Activated T-cell treated with anti-CD3 and anti-CD28 coated beads, Interleukin-2, amount 50 U/mL, for 4 hours (primary cell): ENCODE measurements around the gene CEP295NL. TPM values are rescaled to one million over a fixed set of nuclear protein-coding genes. Genes with fewer than 3 reads are reported as not detected.
"Not testable (repeated sequence)": the region's sequence is repeated elsewhere in the genome, so short reads cannot be mapped to it uniquely, and the experiment has no call there.

Experiments used
- ATAC-seq, 2 donors: fragments of 200-7000 bp; cut with Tn5 transposase; one replicate each; pipeline ENCODE4 v1.10.0; 2021
- DNase-seq: peaks from one replicate; pipeline ENCODE4 v3.0.0-alpha.2; 2020
- H3K27me3 Mint-ChIP-seq: one replicate; pipeline ENCODE4 v1.8.0; 2021; ENCODE audit warnings: low read depth, mixed read lengths
- H3K36me3 Mint-ChIP-seq: one replicate; pipeline ENCODE4 v1.8.0; 2022; ENCODE audit warnings: mixed read lengths; ENCODE audit not compliant: insufficient read depth
- H3K4me1 Mint-ChIP-seq: one replicate; pipeline ENCODE4 v1.8.0; 2021; ENCODE audit warnings: low read depth, mixed read lengths
- H3K4me3 Mint-ChIP-seq: one replicate; pipeline ENCODE4 v1.8.0; 2021; ENCODE audit warnings: mild to moderate bottlenecking, moderate library complexity, mixed read lengths
- H3K9me3 Mint-ChIP-seq: one replicate; pipeline ENCODE4 v1.8.0; 2021; ENCODE audit warnings: mixed read lengths
- total RNA-seq, 3 donors: library from RNA; stranded (reverse); gene quantifications; one replicate each; pipeline ENCODE4 v1.2.1, GENCODE V29; 2021

The CEP295NL gene
- total RNA-seq, 3 donors from 2014 or later = not detected

DNA sequence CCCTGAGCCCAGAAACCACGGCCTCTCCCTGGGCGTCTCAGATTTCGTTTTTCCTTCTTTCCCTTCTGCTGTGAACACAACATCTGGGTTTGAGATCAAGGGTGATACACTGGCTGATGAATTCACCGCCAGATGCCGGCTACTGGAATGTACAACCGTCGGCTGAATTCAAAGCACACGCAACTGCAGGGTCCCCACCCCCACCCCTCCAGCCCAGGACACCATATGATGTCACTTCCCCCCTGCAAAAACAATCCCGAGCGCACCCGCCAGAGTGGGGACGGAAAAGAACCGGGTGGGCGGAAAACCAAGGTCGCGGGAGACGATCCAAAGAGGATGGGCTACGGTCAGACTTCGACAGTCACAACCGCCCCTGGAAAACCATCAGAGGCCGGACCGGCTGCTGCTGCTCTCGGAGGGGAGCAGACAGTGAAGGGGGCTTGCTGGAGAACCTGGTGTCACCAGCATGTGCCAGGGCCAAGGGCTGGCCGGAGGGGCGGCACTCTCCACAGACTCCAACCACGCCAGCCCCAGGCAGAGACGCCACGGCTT, 23.3 kb downstream of the CEP295NL start:
- no peaks in the 10 kb centered on the region for H3K9me3 Mint-ChIP-seq
- H3K4me1 Mint-ChIP-seq = peaks cover 19% of the 10 kb centered on the region
- peaks cover 9% of the 10 kb centered on the region for H3K27me3 Mint-ChIP-seq
- DNase-seq (no peak), ATAC-seq (peak; percentile 33 to 57)
- no peaks in the 10 kb centered on the region for H3K36me3 Mint-ChIP-seq
- peak overlapping the region; percentile 67 for H3K4me3 Mint-ChIP-seq

DNA sequence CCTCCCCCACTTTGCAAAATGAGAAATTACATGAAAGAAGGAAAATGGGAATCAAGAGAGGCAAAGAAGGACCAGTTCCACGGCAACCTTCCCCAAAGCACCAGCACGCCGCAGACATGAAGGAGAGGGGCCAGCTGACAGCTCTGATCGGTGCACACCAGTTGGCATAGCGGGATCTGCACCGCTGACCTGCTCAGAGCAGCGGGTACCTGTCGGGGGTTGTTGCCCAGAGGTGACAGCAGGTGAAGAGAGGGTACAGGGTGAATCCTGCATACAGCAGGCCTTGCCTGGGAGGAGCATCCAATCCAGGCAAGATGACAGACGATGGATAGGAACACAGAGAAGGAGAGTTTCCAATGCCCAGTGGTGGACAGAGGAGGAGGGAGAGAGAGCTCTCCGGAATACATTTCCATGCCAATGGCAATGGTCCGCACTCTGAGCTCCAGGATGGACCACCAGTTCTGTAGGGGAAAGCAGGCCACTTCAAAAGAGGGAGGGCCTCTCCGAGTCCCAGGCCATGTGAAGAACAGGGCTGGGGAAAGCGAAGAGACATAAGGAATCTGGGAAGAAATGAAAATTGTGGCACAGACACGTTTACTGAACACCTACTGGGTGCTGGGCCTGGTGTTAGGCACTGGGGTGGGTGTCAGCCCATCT, 24.0 kb downstream of the CEP295NL start:
- Mint-ChIP-seq H3K4me3 (peak overlapping the region; percentile 67), H3K36me3 (no peaks in the 10 kb centered on the region), H3K9me3 (no peaks in the 10 kb centered on the region), H3K27me3 (peaks cover 9% of the 10 kb centered on the region), H3K4me1 (peaks cover 19% of the 10 kb centered on the region)
- DNase-seq (no peak), ATAC-seq (no peak)

DNA sequence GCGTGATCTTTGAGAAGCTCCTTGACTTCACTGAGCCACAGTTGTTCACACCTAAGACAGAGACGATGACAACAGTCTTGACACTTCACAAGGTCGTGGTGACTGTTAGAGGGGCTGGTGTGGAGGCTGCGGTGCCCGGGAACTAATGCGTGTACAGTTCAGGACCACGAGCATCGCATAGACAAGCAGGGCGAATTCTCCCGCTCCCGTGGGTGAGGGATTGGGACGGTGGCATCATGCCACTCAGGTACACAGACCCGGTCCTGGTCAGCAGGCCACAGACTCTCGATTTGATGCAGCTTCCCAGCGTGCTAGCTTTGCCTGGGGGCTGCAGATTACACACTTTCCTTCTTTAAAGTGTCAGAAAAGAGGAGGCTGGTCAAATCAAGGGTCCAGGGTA, 24.7 kb downstream of the CEP295NL start:
- Mint-ChIP-seq H3K4me3 (no peak overlapping the region), H3K4me1 (peaks cover 19% of the 10 kb centered on the region), H3K36me3 (no peaks in the 10 kb centered on the region), H3K9me3 (no peaks in the 10 kb centered on the region), H3K27me3 (peaks cover 8% of the 10 kb centered on the region)
- ATAC-seq = no peak
- no peak for DNase-seq

DNA sequence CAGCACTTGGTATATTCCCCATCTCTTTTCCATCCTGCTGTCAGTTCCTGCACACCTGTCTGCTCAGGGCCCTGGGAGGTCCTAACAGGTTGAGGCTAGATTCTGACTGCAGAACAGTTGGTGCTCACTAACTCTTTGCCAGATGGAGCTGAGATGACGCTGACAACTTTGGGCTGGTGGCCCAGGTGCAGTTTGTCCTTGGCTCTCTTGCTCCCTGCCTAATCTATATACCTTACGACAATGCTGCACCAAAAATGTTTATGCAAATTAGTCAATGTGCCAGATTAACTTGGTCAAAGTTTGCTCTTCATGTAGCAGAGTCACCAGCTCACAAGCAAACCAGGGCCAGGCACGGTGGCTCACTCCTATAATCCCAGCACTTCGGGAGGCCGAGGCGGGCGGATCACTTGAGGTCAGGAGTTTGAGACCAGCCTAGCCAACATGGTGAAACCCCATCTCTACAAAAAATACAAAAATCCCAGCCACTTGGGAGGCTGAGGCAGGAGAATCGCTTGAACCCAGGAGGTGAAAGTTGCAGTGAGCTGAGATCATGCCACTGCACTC, 26.0 kb downstream of the CEP295NL start:
- not testable (repeated sequence) for H3K9me3 Mint-ChIP-seq, ATAC-seq, DNase-seq, H3K36me3 Mint-ChIP-seq, H3K27me3 Mint-ChIP-seq, H3K4me3 Mint-ChIP-seq
- H3K4me1 Mint-ChIP-seq = peaks cover 14% of the 10 kb centered on the region

DNA sequence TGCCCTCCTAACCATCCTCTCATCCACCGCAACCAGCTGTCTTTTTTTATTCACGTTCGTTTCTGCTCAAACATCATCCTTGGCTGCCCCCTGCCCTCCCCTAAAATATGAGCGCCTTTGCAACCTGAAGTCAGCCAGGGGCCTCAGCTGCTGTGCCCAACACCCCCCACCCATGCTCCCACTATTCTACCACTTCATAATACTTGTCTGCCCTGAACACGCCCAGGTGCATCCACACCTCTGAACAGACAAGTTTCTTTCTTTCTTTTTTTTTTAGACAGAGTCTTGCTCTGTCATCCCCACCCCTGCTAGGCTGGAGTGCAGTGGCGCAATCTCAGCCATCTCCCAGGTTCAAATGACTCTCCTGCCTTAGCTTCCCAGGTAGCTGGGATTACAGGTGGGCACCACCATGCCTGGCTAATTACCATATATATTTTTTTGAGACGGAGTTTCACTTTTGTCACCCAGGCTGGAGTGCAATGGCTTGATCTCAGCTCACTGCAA, 26.9 kb downstream of the CEP295NL start:
- no peak overlapping the region for H3K4me3 Mint-ChIP-seq
- peaks cover 6% of the 10 kb centered on the region for H3K27me3 Mint-ChIP-seq
- ATAC-seq (no peak), DNase-seq (no peak)
- H3K9me3 Mint-ChIP-seq = no peaks in the 10 kb centered on the region
- H3K4me1 Mint-ChIP-seq = peaks cover 14% of the 10 kb centered on the region
- no peaks in the 10 kb centered on the region for H3K36me3 Mint-ChIP-seq

DNA sequence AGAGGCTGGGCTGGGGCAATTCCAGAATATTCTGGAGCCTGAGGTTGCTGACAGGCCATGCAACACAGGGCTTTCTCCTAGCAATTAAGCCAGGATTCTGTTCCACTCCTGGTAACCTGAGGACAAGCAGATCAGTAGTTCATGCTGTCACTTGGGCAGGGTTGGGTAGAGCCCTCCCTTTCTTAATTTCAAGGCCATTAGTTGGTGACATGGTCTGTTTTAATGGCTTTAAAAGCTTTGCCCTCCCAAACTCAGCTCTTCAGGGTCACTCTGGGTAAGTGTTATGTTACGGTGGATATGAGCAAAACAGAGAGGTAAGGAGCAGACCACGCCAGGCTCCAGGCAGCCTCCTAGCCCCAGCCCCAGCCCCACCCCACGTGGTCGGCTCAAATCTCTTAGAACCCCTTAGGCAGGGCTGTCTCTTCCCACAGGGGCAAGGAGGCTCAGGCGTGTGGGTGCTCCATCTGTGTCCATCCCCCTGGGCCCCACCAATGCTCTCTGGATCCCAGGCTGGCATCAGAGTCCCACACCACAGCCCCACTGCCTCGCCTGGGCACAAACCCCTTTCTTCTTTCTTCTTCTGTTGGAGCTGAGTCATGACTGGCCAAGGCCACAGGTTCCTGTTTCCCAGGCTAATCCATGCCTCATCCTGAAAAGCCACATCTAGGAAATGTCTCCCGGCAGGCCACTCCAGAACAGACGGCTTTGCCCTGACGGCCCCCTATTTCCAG, 27.5 kb downstream of the CEP295NL start:
- no peak for DNase-seq
- Mint-ChIP-seq H3K36me3 (no peaks in the 10 kb centered on the region), H3K9me3 (no peaks in the 10 kb centered on the region), H3K4me1 (peaks cover 14% of the 10 kb centered on the region), H3K27me3 (peaks cover 6% of the 10 kb centered on the region), H3K4me3 (no peak overlapping the region)
- no peak for ATAC-seq

DNA sequence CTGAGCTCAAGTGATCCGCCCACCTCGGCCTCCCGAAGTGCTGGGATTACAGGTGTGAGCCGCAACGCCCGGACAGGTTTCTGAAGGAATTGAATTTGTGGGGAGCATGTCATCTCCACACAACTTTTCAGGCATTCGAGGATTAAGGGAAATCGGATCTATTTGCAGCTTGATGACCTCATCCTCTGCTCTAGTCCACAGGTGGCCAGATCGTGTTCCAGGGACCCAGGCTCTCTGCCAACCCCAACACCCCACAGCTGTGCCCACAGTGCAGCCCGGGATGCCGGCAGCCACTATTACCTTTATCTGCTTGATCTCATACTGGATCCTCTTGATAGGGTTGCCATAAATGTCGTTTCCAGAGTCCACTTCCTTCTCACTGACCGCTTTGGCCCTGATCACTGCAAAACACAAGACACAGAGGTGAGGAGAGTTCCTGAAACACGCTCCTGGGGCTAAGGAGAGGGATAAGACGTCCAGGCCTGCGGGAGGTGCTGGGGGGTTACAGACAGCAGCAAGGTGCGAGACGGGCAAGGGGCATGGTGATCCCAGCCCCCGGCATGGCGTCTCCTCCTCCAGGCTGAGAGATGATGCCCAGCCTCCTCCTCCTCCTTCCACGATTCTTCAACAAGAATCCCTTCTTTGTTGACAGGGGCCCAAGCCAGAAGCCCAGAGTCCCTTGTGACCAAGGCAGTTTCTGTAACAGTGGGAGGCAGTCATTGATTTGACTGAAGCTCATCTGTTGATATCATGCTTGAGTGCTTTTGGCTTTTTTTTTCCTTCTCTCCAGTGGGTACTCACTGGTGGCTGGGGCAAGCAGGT, 29.3 kb downstream of the CEP295NL start:
- H3K36me3 Mint-ChIP-seq = no peaks in the 10 kb centered on the region
- H3K4me1 Mint-ChIP-seq = peaks cover under 1% of the 10 kb centered on the region
- no peak for ATAC-seq
- DNase-seq = no peak
- H3K9me3 Mint-ChIP-seq = no peaks in the 10 kb centered on the region
- no peak overlapping the region for H3K4me3 Mint-ChIP-seq
- H3K27me3 Mint-ChIP-seq = peaks cover 4% of the 10 kb centered on the region

DNA sequence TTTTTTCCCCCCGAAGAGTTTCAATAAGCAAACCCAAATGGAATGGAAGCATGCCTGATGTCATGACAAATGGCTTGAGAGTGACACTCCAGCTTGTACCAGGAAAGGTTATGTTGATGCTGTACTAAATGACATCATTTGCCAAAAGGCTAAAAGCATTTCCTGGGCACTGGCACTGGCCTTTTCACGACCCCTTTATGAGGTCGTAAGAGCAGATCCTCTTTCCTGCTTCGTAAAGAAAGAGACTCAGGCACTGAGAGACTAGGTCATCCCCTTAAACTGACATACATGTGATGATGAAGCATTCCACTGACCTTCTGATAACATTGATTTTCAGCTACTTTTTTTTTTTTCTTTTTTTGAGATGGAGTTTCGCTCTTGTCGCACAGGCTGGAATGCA, 30.5 kb downstream of the CEP295NL start:
- no peak overlapping the region for H3K4me3 Mint-ChIP-seq
- DNase-seq (no peak), ATAC-seq (no peak)
- H3K36me3 Mint-ChIP-seq = no peaks in the 10 kb centered on the region
- H3K27me3 Mint-ChIP-seq = peaks cover 7% of the 10 kb centered on the region
- H3K9me3 Mint-ChIP-seq = no peaks in the 10 kb centered on the region
- no peaks in the 10 kb centered on the region for H3K4me1 Mint-ChIP-seq

DNA sequence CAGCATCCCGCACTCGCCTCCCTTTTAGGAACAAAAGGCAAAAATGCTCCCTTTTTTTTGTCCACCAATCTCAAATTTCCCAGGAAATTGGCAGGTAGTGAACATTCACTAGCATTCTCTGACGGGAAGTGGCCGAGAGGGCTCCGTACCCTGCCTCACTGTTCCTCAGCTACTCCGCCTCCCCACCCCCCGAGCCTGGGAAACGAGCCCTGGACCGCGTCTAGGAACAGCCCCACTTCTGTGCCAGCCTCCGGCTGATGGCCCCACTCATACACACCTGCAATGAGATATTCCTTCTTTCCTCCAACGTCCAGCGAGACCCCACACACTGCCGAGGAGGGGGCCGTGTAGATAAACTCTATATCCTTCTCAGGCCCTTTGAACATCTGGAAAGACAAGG, 32.4 kb downstream of the CEP295NL start:
- ATAC-seq (no peak), DNase-seq (no peak)
- H3K36me3 Mint-ChIP-seq = no peaks in the 10 kb centered on the region
- no peaks in the 10 kb centered on the region for H3K9me3 Mint-ChIP-seq
- H3K4me1 Mint-ChIP-seq = no peaks in the 10 kb centered on the region
- H3K27me3 Mint-ChIP-seq = peaks cover 3% of the 10 kb centered on the region
- H3K4me3 Mint-ChIP-seq = no peak overlapping the region

DNA sequence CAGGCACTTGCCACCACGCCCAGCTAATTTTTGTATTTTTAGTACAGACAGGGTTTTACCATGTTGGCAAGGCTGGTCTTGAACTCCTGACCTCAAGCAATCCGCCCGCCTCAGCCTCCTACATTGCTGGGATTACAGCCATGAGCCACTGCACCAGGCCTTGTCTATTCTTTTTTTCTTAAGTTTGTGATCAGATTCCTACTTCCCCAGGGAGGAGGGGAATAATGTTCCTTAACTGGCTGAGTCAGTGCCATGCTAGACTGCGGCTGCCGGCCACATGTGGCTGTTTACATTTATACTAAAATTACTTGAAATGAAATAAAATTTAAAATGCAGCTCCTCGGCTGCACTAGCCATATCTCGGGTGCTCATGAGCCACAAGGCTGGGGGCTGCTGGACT, 34.6 kb downstream of the CEP295NL start:
- DNase-seq = no peak
- Mint-ChIP-seq H3K4me3 (no peak overlapping the region), H3K36me3 (no peaks in the 10 kb centered on the region), H3K4me1 (no peaks in the 10 kb centered on the region), H3K9me3 (no peaks in the 10 kb centered on the region), H3K27me3 (peaks cover 7% of the 10 kb centered on the region)
- no peak for ATAC-seq

DNA sequence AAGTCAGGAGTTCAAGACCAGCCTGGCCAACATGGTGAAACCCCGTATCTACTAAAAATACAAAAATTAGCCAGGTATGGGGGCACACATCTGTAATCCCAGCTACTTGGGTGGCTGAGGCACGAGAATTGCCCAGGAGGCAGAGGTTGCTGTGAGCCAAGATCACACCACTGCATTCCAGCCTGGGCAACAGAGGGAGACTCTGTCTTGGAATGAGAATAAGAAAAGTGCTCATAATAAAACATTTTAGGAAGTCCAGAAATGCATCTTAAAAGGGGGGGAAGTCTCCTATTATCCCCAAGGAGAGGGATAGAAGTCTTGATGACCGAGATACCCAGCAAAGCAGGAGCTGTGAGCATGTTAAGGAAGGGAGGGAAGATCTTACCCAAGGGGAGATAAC, 36.0 kb downstream of the CEP295NL start:
- not testable (repeated sequence) for H3K4me1 Mint-ChIP-seq, H3K4me3 Mint-ChIP-seq, DNase-seq, H3K36me3 Mint-ChIP-seq, ATAC-seq, H3K27me3 Mint-ChIP-seq, H3K9me3 Mint-ChIP-seq

DNA sequence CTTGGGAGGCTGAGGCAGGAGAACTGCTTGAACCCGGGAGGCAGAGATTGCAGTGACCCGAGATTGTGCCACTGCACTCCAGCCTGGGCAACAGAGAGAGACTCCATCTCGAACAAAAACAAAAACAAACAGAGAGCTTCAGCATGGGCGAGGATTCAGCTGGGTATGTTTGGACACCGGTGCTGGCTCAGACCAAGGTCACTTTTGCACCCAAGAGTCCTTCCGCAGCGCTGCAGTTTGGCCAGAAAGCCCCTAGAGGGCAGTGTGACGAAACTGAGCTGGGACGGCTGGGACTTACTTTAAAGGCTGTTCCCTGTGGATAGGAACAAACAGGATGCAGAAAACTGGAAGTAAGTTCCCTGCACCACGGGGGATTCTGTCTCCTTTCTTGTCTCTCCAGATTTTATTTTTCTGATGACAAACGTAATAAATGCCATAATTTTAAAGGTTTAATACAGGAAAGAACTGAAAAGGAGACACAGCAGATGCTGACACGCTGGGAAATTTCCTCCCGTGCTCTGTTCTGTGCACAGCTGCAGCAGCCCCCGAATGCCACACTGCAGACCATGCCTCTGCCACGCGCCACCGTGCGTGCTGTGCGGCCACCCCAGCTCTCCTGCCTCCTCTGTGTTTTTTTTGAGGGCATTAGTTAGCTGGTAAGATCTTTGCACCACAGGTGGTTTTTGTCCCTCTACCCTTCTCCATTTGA, 37.2 kb downstream of the CEP295NL start:
- Mint-ChIP-seq H3K27me3 (peaks cover 7% of the 10 kb centered on the region), H3K9me3 (no peaks in the 10 kb centered on the region), H3K4me3 (no peak overlapping the region), H3K36me3 (no peaks in the 10 kb centered on the region), H3K4me1 (no peaks in the 10 kb centered on the region)
- peak; percentile 56 to 65 for ATAC-seq
- DNase-seq = peak; percentile 60

DNA sequence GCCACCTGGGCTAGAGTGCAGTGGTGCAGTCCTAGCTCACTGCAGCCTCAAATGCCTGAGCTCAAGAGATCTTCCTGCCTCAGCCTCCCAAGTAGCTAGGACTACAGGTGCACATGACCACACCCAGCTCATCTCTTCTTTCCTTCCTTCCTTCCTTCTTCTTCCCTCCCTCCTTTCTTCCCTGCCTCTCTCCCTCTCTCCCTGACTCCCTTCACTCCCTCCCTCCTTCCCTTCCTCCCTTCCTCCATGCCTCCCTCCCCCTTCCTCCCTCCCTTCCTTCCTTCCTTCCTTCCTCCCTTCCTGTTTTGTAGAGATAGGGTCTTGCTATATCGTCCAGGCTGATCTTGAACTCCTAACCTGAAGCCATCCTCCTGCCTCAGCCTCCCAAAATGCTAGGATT, 38.9 kb downstream of the CEP295NL start:
- DNase-seq (no peak), ATAC-seq (no peak)
- Mint-ChIP-seq H3K9me3 (no peaks in the 10 kb centered on the region), H3K4me1 (no peaks in the 10 kb centered on the region), H3K4me3 (no peak overlapping the region), H3K27me3 (peaks cover 7% of the 10 kb centered on the region), H3K36me3 (no peaks in the 10 kb centered on the region)
